Muscle layer of colon (tissue), 2 donors: ENCODE data around the gene USP28.
"Not testable (repeated sequence)": the region's sequence is repeated elsewhere in the genome, so short reads cannot be mapped to it uniquely, and the experiment has no call there.

Source experiments
- H3K27ac ChIP-seq: one replicate; pipeline ENCODE4 v1.7.0; 2013; ENCODE audit warnings: low read depth, mild to moderate bottlenecking, low read length, moderate library complexity
- H3K27me3 ChIP-seq, 2 donors: one replicate each; pipeline ENCODE4 v1.7.0; 2013; ENCODE audit warnings: low read length in 2 of 2, mild to moderate bottlenecking in 2 of 2; ENCODE audit not compliant: insufficient read depth in 2 of 2, control insufficient read depth in 1 of 2
- H3K36me3 ChIP-seq: one replicate; pipeline ENCODE4 v1.7.0; 2013; ENCODE audit warnings: mild to moderate bottlenecking, low read length; ENCODE audit not compliant: insufficient read depth
- H3K4me1 ChIP-seq: one replicate; pipeline ENCODE4 v1.7.0; 2013; ENCODE audit warnings: mild to moderate bottlenecking, low read length; ENCODE audit not compliant: insufficient read depth
- H3K4me3 ChIP-seq, 2 donors: one replicate each; pipeline ENCODE4 v1.7.0; 2013; ENCODE audit warnings: low read length in 2 of 2, low read depth in 1 of 2, mild to moderate bottlenecking in 1 of 2, moderate library complexity in 1 of 2
- H3K9ac ChIP-seq: one replicate; pipeline ENCODE4 v1.7.0; 2013; ENCODE audit warnings: low read length
- H3K9me3 ChIP-seq: one replicate; pipeline ENCODE4 v1.7.0; 2013; ENCODE audit warnings: mild to moderate bottlenecking, low read length
- donor health status: abdominal sarcoma.
- donor health status: Adenocarcinoma of cecum.

The USP28 gene

DNA sequence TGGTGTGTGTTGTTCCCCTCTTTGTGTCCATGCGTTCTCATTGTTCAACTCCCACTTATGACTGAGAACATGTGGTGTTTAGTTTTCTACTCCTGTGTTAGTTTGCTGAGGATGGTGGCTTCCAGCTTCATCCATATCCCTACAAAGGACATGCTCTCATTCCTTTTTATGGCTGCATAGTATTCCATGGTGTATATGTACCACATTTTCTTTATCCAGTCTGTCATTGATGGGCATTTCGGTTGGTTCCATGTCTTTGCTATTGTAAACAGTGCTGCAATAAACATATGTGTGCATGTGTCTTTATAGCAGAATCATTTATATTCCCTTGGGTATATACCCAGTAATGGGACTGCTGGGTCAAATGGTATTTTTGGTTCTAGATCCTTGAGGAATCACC lies 112.3 kb downstream of the USP28 start:
- H3K4me3 ChIP-seq, H3K9me3 ChIP-seq, H3K4me1 ChIP-seq, H3K27ac ChIP-seq, H3K9ac ChIP-seq, H3K27me3 ChIP-seq: not testable (repeated sequence)
- H3K36me3 ChIP-seq = peaks cover 36% of the 10 kb centered on the region

DNA sequence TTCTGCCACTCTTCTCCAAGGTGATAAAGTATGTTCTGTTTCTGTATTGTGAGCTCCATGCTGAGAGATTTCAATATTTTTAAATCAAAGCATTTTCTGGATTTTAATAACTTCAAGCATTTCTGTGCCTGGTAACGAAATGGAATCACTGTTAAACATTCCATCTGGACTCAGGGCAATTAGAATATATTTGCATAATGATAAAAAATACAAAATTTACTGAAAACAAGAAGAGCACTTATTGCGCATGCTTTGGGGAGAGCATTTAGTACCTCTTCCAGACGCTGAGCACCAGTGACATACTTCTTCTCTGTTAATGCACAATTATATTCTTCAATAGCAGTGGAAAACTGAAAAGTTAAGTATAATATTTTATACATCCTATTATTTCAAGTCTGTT lies 115.1 kb downstream of the USP28 start:
- Histone ChIP-seq H3K36me3 (peaks cover 36% of the 10 kb centered on the region), H3K9me3 (no peaks in the 10 kb centered on the region), H3K27me3 (no peaks in the 10 kb centered on the region), H3K9ac (no peak overlapping the region), H3K4me3 (no peak overlapping the region), H3K4me1 (no peaks in the 10 kb centered on the region), H3K27ac (no peak overlapping the region)

DNA sequence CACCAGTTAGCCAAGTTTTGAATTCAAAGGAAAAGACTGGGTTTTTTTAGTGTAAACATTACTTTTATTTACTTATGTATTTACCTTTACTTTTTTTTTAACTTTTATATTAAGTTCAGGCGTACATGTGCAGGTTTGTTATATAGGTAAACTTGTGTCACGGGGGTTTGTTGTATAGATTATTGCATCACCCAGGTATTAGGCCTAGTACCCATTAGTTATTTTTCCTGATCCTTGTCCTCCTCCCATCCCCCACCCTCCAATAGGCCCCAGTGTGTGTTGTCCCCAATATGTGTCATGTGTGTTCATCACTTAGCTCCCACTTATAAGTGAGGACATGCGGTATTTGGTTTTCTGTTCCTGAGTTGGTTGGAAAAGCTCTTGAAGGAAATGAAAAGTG lies 122.4 kb downstream of the USP28 start:
- no peaks in the 10 kb centered on the region for H3K4me1 ChIP-seq
- H3K27ac ChIP-seq = no peak overlapping the region
- no peaks in the 10 kb centered on the region for H3K27me3 ChIP-seq
- H3K9me3 ChIP-seq = no peaks in the 10 kb centered on the region
- H3K36me3 ChIP-seq = peaks cover 36% of the 10 kb centered on the region
- H3K4me3 ChIP-seq = no peak overlapping the region
- H3K9ac ChIP-seq = no peak overlapping the region
